ENCODE results near the gene ANKRD55.

- no peak for TF ChIP-seq ARNT (IDR thresholded peaks at IDR 0.05)
- no peak for TF ChIP-seq TARDBP (IDR thresholded peaks at IDR 0.05)
- no peak for TF ChIP-seq BHLHE40 (IDR thresholded peaks at IDR 0.05; ENCODE audit: borderline replicate concordance)
- no peak for TF ChIP-seq CTBP1 (IDR thresholded peaks at IDR 0.05; ENCODE audit: borderline replicate concordance)
- TF ChIP-seq SUZ12 (IDR thresholded peaks at IDR 0.05): no peak
Observed at GRCh38 chr5:56147106-56147505, 86.0 kb downstream of the ANKRD55 start.

All from HEK293T (cell line).